ENCODE data around the gene RPS3A. TPM values are rescaled to one million over a fixed set of nuclear protein-coding genes. Genes with fewer than 3 reads are reported as not detected.

Gene RPS3A
- total and polyA plus RNA-seq, 5 donors: 1,119 to 1,657 (median 1,276) TPM

- no peak overlapping the region for H3K4me3 ChIP-seq (ENCODE audit: low read length)
- H3K4me1 ChIP-seq (ENCODE audit: control insufficient read depth, insufficient read depth, low read length): peaks cover 3% of the 10 kb centered on the region
- DNase-seq (no peak), ATAC-seq (no peak)
- H3K9me3 ChIP-seq (ENCODE audit: control insufficient read depth, low read length): no peaks in the 10 kb centered on the region
- no peaks in the 10 kb centered on the region for H3K27me3 ChIP-seq (ENCODE audit: control insufficient read depth, insufficient read depth)
- WGBS: 74% methylated on average over 3 of the region's 3 CpGs
- intact Hi-C loops (cut with DNase I): no loop called here
- H3K27ac ChIP-seq (ENCODE audit: low read length): no peak overlapping the region
These were observed 47.6 kb downstream of the RPS3A start for GRCh38 chr4:151147000-151147399.

- intact Hi-C loops (cut with DNase I): no loop called here
- no peak for DNase-seq
- H3K27ac ChIP-seq (ENCODE audit: low read length): no peak overlapping the region
- no peak overlapping the region for H3K4me3 ChIP-seq (ENCODE audit: low read length)
- H3K4me1 ChIP-seq (ENCODE audit: control insufficient read depth, insufficient read depth, low read length): peaks cover 3% of the 10 kb centered on the region
- no peak for ATAC-seq
- no peaks in the 10 kb centered on the region for H3K27me3 ChIP-seq (ENCODE audit: control insufficient read depth, insufficient read depth)
- no peaks in the 10 kb centered on the region for H3K9me3 ChIP-seq (ENCODE audit: control insufficient read depth, low read length)
- 76% methylated on average over 4 of the region's 4 CpGs for WGBS
These were observed 48.8 kb downstream of the RPS3A start for GRCh38 chr4:151148261-151148660.

GRCh38 chr4:151150821-151151580 lies 51.6 kb downstream of the RPS3A start:
- DNase-seq (no peak), ATAC-seq (no peak)
- H3K9me3 ChIP-seq (ENCODE audit: control insufficient read depth, low read length): no peaks in the 10 kb centered on the region
- H3K27me3 ChIP-seq (ENCODE audit: control insufficient read depth, insufficient read depth): no peaks in the 10 kb centered on the region
- no peaks in the 10 kb centered on the region for H3K4me1 ChIP-seq (ENCODE audit: control insufficient read depth, insufficient read depth, low read length)
- intact Hi-C loops (cut with DNase I): no loop called here
- WGBS: 92% methylated on average over 9 of the region's 9 CpGs
- no peak overlapping the region for H3K27ac ChIP-seq (ENCODE audit: low read length)
- H3K4me3 ChIP-seq (ENCODE audit: low read length): no peak overlapping the region

- Histone ChIP-seq H3K4me3 (ENCODE audit: low read length) (no peak overlapping the region), H3K27me3 (ENCODE audit: control insufficient read depth, insufficient read depth) (no peaks in the 10 kb centered on the region), H3K27ac (ENCODE audit: low read length) (no peak overlapping the region), H3K9me3 (ENCODE audit: control insufficient read depth, low read length) (no peaks in the 10 kb centered on the region), H3K4me1 (ENCODE audit: control insufficient read depth, insufficient read depth, low read length) (no peaks in the 10 kb centered on the region)
- no peak for DNase-seq
- intact Hi-C loops (cut with DNase I): no loop called here
- WGBS: 9% methylated on average over 1 of the region's 1 CpG
- ATAC-seq: no peak
These were observed 52.6 kb downstream of the RPS3A start for GRCh38 chr4:151152028-151152427.

- intact Hi-C loops (cut with DNase I): no loop called here
- no peaks in the 10 kb centered on the region for H3K4me1 ChIP-seq (ENCODE audit: control insufficient read depth, insufficient read depth, low read length)
- H3K9me3 ChIP-seq (ENCODE audit: control insufficient read depth, low read length): no peaks in the 10 kb centered on the region
- no peak overlapping the region for H3K4me3 ChIP-seq (ENCODE audit: low read length)
- H3K27me3 ChIP-seq (ENCODE audit: control insufficient read depth, insufficient read depth): no peaks in the 10 kb centered on the region
- no peak for DNase-seq
- ATAC-seq: no peak
- WGBS: 87% methylated on average over 2 of the region's 2 CpGs
- H3K27ac ChIP-seq (ENCODE audit: low read length): no peak overlapping the region
These were observed 54.2 kb downstream of the RPS3A start for GRCh38 chr4:151153585-151153984.

Other genes starting within 250 kb of the RPS3A start
- 10 to 100 TPM; 22.1 to 29.9 (median 23.8) TPM for gene LRBA, start 84.3 kb upstream of the RPS3A start, total RNA-seq
- gene LRBA, start 84.3 kb upstream of the RPS3A start, polyA plus RNA-seq: 14.4 TPM
- gene PRSS48, start 177.5 kb downstream of the RPS3A start, total RNA-seq: not detected
- gene PRSS48, start 177.5 kb downstream of the RPS3A start, polyA plus RNA-seq: not detected
- 100 to 1,000 TPM in 2 of 4 donors, 10 to 100 TPM in 2; 81.6 to 123 (median 98.1) TPM for gene SH3D19, start 226.0 kb downstream of the RPS3A start, total RNA-seq
- 46.7 TPM for gene SH3D19, start 226.0 kb downstream of the RPS3A start, polyA plus RNA-seq

All from right cardiac atrium (tissue), 5 donors.